Suprapubic skin (tissue), 3 donors: Measurements from ENCODE around the gene KLF13.

ENCODE experiments used
- POLR2A ChIP-seq, 2 donors: fragments of 450-650 bp; IDR thresholded peaks; one replicate each; pipeline ENCODE4 v1.6.1; 2017; ENCODE audit warnings: antibody characterized with exemption in 2 of 2, mild to moderate bottlenecking in 2 of 2, moderate library complexity in 2 of 2
- TF ChIP-seq, protein P1 (sequence below), 2 donors: fragments of 200-600 bp in 1 of 2; fragments of 450-650 bp in 1 of 2; sonication (generic) in 1 of 2; IDR thresholded peaks; one replicate each; pipeline ENCODE4 v1.5.1; 2016 to 2019; ENCODE audit warnings: antibody characterized with exemption in 2 of 2, mild to moderate bottlenecking in 1 of 2, moderate library complexity in 1 of 2

DNA sequence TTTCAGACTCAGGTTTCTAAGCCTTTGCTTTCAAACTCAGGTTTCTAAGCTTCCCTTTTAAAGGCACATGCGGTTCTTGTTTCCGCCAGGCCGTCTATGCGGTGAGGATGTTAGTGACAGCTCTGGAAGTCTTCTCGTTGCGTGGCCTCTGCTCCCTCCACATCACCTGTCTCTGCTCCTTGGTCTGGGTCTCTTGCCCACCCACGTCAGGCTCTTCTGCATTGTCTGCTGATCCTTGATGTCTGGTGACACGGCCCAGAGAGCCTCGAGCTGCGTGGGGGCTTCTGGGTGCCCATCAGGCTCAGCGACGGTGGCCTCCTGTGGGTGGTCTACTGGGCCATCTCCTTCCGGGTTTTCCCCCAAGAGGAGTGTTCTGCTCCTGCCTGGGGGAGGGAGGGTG, 30.5 kb downstream of the KLF13 start:
- TF ChIP-seq POLR2A (IDR thresholded peaks at IDR 0.05) = no peak
- TF ChIP-seq, protein P1, sequence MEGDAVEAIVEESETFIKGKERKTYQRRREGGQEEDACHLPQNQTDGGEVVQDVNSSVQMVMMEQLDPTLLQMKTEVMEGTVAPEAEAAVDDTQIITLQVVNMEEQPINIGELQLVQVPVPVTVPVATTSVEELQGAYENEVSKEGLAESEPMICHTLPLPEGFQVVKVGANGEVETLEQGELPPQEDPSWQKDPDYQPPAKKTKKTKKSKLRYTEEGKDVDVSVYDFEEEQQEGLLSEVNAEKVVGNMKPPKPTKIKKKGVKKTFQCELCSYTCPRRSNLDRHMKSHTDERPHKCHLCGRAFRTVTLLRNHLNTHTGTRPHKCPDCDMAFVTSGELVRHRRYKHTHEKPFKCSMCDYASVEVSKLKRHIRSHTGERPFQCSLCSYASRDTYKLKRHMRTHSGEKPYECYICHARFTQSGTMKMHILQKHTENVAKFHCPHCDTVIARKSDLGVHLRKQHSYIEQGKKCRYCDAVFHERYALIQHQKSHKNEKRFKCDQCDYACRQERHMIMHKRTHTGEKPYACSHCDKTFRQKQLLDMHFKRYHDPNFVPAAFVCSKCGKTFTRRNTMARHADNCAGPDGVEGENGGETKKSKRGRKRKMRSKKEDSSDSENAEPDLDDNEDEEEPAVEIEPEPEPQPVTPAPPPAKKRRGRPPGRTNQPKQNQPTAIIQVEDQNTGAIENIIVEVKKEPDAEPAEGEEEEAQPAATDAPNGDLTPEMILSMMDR (IDR thresholded peaks at IDR 0.05) = no peak
